Astrocyte of the cerebellum (primary cell): ENCODE results near the gene TMC6.

ENCODE experiments used
- DNase-seq: peaks from one replicate; pipeline ENCODE4 v3.0.0-alpha.2; 2011; ENCODE audit warnings: low read depth
- H3K4me3 ChIP-seq: 2 replicates; pipeline ENCODE4 v1.5.1; 2011; ENCODE audit warnings: mild to moderate bottlenecking, low read depth, low read length, moderate library complexity
- in situ Hi-C: cut with HindIII; loops from 2 replicates; pipeline ENCODE4 v1.10.0; 2017; ENCODE audit warnings: low sequenced_read_pairs
- TF ChIP-seq, protein P1 (sequence below): IDR thresholded peaks from 2 replicates; pipeline ENCODE4 v1.5.1; 2012; ENCODE audit warnings: low read length, low read depth, moderate library complexity, mild to moderate bottlenecking; ENCODE audit errors: missing control alignments

TMC6 gene

DNA sequence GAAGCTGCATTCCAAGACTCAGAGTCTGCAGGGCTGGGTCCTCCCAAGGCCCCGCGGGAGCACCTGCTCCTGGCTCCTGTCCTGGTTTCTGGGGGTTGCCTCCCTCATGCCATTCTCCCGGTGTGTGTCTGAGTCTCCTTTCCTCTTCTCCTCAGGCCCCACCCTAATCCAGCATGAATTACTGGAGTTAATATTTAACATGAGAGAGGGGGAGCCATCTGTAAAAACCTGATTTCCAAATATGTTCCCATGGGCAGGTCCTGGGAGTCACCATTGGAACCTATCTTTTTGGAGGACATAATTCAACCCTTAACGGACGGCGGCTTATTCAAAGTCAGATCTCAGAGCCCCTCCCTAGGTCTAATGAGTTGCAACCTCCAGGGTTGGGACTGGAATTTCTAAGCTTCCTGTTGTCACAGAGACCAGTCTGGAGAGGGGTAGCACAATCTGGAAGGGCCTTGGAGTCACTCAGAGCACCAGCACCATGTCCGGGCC lies 23.0 kb upstream of the TMC6 start:
- in situ Hi-C loops = no loop called here
- peak; percentile 15 for DNase-seq
- no peak overlapping the region for H3K4me3 ChIP-seq
- TF ChIP-seq, protein P1, sequence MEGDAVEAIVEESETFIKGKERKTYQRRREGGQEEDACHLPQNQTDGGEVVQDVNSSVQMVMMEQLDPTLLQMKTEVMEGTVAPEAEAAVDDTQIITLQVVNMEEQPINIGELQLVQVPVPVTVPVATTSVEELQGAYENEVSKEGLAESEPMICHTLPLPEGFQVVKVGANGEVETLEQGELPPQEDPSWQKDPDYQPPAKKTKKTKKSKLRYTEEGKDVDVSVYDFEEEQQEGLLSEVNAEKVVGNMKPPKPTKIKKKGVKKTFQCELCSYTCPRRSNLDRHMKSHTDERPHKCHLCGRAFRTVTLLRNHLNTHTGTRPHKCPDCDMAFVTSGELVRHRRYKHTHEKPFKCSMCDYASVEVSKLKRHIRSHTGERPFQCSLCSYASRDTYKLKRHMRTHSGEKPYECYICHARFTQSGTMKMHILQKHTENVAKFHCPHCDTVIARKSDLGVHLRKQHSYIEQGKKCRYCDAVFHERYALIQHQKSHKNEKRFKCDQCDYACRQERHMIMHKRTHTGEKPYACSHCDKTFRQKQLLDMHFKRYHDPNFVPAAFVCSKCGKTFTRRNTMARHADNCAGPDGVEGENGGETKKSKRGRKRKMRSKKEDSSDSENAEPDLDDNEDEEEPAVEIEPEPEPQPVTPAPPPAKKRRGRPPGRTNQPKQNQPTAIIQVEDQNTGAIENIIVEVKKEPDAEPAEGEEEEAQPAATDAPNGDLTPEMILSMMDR = no peak

DNA sequence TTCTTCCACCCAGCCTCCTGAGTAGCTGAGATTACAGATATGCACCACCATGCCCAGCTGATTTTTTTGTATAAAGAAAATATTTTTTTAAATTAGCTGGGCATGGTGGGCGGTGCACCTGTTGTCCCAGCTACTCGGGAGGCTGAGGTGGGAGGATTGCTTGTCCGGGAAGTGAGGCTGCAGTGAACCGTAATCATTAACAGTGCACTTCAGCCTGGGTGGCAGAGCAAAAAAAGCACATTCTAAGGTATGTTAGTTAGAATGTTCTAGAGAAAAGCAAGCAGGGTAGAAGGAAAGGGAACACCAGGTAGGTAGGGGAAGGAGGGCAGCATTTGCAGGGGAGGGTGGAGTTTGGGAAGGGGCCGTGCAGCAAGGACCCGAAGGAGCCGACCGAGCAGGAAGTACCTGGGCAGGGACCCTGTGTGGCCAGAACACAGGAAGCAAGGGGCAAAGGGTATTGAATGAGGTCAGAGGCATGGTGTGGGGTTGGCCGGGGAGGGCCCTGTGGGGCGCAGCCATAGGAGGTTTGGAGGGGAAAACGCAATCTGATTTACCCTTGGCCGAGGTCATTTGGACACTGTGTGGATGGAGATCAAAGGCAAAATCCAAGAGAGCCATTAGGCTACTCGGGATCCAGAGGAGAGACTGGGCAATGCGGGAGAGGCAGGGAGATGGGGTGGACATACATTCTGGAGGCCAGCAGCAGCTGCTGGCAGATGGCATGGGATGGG lies 19.9 kb upstream of the TMC6 start:
- TF ChIP-seq, protein P1 = no peak
- H3K4me3 ChIP-seq = no peak overlapping the region
- no peak for DNase-seq
- in situ Hi-C loops = no loop called here

DNA sequence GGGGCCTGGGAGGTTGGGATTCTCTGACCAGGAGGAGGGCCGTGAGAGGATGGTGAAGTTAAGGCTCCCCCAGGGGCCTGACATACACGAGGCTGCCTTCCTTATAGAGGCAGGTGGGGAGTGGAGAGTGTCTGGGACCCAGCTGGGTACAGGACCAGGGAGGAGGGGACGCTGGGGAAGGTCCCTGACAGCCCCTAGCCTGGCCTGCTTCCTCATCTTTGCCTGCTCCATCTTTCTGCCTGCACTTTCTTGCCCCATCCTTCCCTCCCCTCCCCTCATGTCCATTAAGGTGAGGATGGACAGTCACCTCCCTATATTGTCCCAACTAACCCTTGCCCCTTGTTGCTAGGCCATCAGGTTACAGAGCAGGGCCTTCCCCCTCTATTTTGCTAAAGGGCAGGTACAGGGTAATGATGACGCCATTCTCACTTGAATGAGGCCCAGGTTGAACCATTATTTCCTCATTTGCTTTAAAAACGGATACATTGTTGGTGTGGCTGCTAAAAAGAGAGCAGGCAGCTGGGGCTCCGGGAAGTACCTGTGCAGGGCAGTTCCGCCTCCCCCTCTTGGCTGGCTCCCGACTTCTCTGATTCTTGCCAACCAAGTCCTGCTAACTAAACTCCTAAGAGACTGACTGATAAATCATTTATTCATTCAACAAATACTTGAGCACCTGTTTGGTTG lies 18.9 kb upstream of the TMC6 start:
- in situ Hi-C loops = no loop called here
- H3K4me3 ChIP-seq = no peak overlapping the region
- no peak for DNase-seq
- TF ChIP-seq, protein P1 = no peak

DNA sequence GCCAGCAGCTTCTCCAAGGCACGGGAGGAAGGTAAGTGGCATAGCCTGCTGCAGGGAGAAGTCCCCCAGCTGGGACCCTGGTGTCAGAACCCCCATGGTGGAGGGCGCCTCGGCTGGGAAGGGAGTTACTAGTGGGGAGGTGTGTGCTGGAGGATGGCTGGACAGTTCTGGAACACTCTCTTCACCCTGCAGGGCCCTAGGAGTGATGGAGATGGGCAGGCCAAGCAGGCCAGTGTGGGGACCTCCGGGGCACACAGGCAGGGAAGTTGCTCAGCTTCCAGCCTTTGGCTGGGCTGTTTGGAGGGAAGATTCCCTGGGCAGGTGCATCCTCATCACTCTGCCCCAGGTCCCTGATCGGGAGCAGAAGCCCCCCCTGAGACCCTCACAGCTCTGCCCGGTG lies 18.3 kb upstream of the TMC6 start:
- in situ Hi-C loops = no loop called here
- DNase-seq = no peak
- no peak overlapping the region for H3K4me3 ChIP-seq
- TF ChIP-seq, protein P1 = no peak

DNA sequence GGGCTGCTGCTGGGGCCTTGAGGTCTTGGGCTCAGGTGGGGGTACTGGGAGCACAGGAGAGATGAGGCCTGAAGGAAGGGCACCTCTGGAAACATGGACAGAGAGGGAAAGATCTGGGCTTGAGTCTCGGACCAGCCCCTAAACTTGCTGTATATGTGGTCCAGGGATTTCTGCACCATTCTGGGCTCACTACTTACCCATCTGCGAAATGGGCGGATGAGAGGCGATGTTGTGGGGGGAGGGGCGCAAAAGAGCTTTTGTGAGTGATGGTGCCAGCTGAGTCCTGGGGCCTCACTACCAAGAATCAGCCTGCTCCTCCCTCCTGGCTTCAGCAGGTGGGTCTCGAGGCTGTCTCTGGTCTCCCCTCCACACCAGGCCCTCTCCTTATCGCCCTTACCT lies 17.9 kb upstream of the TMC6 start:
- no peak for DNase-seq
- TF ChIP-seq, protein P1 = no peak
- no peak overlapping the region for H3K4me3 ChIP-seq
- in situ Hi-C loops = no loop called here

DNA sequence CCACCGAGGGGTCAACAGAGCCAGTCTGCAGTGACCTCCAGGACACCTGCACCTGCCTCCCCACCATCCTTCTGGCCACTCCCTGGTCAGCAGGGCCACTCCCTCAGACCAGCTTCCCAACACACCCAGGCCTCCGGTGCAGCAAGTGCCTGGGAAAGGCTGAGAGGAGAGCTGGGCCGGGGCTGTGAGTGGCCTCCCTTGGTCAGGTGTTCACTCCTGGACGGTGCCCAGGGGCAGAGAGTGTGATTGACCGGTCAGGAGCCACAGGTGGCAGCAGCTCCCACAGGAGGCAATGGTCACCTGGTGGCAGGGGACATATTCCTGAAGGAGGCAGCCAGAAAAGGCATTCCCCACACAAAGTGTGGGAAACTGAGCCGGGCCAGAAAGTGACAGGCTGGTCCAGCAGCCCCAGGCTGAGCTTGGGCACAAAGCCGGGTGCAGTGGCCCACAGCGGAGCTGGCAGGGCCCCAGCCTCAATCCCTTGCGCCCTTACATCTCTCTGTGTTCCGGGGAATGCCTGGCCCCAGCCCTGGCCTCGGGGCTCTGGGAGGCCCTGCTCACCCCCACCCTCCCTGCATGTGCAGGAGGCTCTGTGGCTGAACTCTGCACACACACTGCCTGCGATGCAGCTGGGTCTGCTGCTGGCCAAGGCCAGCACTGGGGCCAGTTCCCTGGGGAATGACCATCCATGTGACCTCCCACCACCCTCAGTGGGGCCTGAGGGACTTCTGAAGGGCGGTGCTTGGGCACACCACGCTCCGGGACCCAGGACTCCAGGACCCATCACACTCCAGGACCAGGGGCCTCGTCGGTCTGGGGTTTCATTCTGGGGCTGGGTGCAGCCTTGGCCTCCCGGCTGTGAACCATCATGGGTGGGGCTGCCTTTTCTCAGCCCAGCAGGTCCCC lies 16.4 kb upstream of the TMC6 start:
- TF ChIP-seq, protein P1 = no peak
- in situ Hi-C loops = loop anchor here (5.0 kb wide), 1 partner anchor 108 kb away; no protein-coding TSS in a partner anchor
- no peak overlapping the region for H3K4me3 ChIP-seq
- no peak for DNase-seq
